Endothelial cell of umbilical vein (primary cell): Measurements from ENCODE around the gene TSPAN17.

Source experiments
- CTCF ChIP-seq, 2 donors: IDR thresholded peaks; 1 replicate in 1 of 2; 2 replicates in 1 of 2; pipeline ENCODE4 v1.5.1; 2011; ENCODE audit warnings: low read length in 2 of 2, mild to moderate bottlenecking in 2 of 2, moderate library complexity in 2 of 2, control low read depth in 1 of 2, inconsistent platforms in 1 of 2, low read depth in 1 of 2; ENCODE audit not compliant: insufficient read depth in 1 of 2; ENCODE audit errors: extremely low read depth in 1 of 2
- POLR2A ChIP-seq: IDR thresholded peaks from 2 replicates; pipeline ENCODE4 v1.6.1; 2012; ENCODE audit warnings: low read depth, mild to moderate bottlenecking, control low read depth, low read length

DNA sequence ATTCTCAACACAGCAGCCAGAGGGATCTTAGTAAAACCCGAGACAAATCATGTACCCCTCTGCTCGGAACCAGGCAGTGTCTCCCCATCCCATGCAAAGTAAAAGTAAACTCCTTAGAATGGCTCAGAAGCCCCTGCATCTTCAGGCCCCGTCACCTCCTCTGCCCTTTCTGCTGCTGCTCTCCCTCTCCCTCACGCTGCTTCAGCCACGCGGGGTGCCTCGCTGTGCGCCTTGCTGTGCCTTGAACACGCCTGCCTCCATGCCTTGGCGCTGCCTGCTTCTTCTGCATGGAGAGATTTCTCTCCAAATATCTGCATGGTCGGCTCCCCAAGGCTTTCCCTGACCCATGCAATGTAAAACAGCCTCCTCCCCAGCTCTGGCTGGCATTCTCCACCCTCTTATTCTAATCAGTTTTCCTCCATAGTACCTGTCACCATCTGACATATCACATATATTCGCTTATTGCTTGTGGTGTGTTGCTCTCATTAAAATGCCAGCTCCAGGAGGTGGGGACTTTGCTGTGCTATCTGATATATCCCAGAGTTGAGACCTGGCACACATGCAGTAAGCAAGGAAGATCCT lies 45.3 kb upstream of the TSPAN17 start:
- no peak for TF ChIP-seq CTCF (IDR thresholded peaks at IDR 0.05; ENCODE audit: extremely low read depth in 1 of 2, insufficient read depth in 1 of 2, low read depth in 1 of 2, low read length in 2 of 2)
- no peak for TF ChIP-seq POLR2A
